SK-N-SH (cell line): ENCODE results near the gene HMX2. TPM values are rescaled to one million over a fixed set of nuclear protein-coding genes. Genes with fewer than 3 reads are reported as not detected.

Experiments
- CTCF ChIA-PET: fragments of 300-600, 350-600 bp; formaldehyde crosslinking; extraction: SDS; loops from one replicate; lab custom pipeline; 2021; lab: Yijun Ruan, JAX
- POLR2A ChIA-PET: fragments of 350-600 bp; sonication (Branson Sonifier 250); formaldehyde crosslinking; extraction: SDS; loops from one replicate; lab custom pipeline; 2020; ENCODE audit warnings: antibody characterized with exemption, inconsistent platforms; lab: Yijun Ruan, JAX
- DNase-seq: peaks from one replicate; pipeline ENCODE4 v3.0.0; 2012
- H2AFZ ChIP-seq: fragments of 200-600 bp; sonication (generic); 2 replicates; pipeline ENCODE4 v1.8.1; 2016; ENCODE audit warnings: antibody characterized with exemption, mild to moderate bottlenecking, low read depth
- H3F3A ChIP-seq: fragments of 200-600 bp; sonication (generic); replicated peaks from 2 replicates; pipeline ENCODE3; 2016; ENCODE audit warnings: antibody characterized with exemption, mild to moderate bottlenecking; ENCODE audit not compliant: insufficient read depth
- H3K27ac ChIP-seq, 2 experiments: fragments of 200-500 bp in 1 of 2; fragments of 200-600 bp in 1 of 2; sonication (Bioruptor generic) in 1 of 2; sonication (generic), shearing (Covaris generic) in 1 of 2; 2 replicates each; pipeline versions ENCODE4 v1.5.1 to v1.6.1; 2014 to 2016; ENCODE audit warnings: low read depth in 2 of 2, inconsistent platforms in 1 of 2, low read length in 1 of 2, mild to moderate bottlenecking in 1 of 2, mixed read lengths in 1 of 2
- H3K27me3 ChIP-seq: fragments of 200-600 bp; sonication (generic), shearing (Covaris generic); 2 replicates; pipeline ENCODE4 v1.6.1; 2016; ENCODE audit warnings: mixed run types; ENCODE audit not compliant: insufficient read depth
- H3K36me3 ChIP-seq, 2 experiments: fragments of 200-500 bp in 1 of 2; fragments of 200-600 bp in 1 of 2; sonication (Bioruptor generic) in 1 of 2; sonication (generic) in 1 of 2; replicated peaks in 1 of 2; 2 replicates each; pipeline versions ENCODE3 to v1.5.1; 2014 to 2016; ENCODE audit warnings: low read length in 1 of 2, mild to moderate bottlenecking in 1 of 2; ENCODE audit not compliant: insufficient read depth in 2 of 2, control insufficient read depth in 1 of 2
- H3K4me1 ChIP-seq, 2 experiments: fragments of 200-500 bp in 1 of 2; fragments of 200-600 bp in 1 of 2; sonication (Bioruptor generic) in 1 of 2; sonication (generic), shearing (Covaris generic) in 1 of 2; 2 replicates each; pipeline versions ENCODE4 v1.5.1 to v1.6.1; 2014 to 2016; ENCODE audit warnings: low read depth in 1 of 2, low read length in 1 of 2, mixed run types in 1 of 2; ENCODE audit not compliant: insufficient read depth in 2 of 2, control insufficient read depth in 1 of 2
- H3K4me2 ChIP-seq: fragments of 200-600 bp; sonication (generic), shearing (Covaris generic); 2 replicates; pipeline ENCODE4 v1.6.1; 2017; ENCODE audit warnings: mixed run types
- H3K4me3 ChIP-seq, 2 experiments: fragments of 200-500 bp in 1 of 2; fragments of 200-600 bp in 1 of 2; sonication (Bioruptor generic) in 1 of 2; sonication (generic), shearing (Covaris generic) in 1 of 2; 2 replicates each; pipeline versions ENCODE4 v1.5.1 to v1.8.1; 2014 to 2016; ENCODE audit warnings: low read depth in 2 of 2, inconsistent platforms in 1 of 2, low read length in 1 of 2, mild to moderate bottlenecking in 1 of 2, mixed read lengths in 1 of 2, moderate library complexity in 1 of 2
- H3K79me2 ChIP-seq: fragments of 200-600 bp; sonication (generic); 2 replicates; pipeline ENCODE4 v1.8.1; 2017; ENCODE audit warnings: mild to moderate bottlenecking; ENCODE audit not compliant: insufficient read depth
- H3K9ac ChIP-seq: fragments of 200-600 bp; sonication (generic); 2 replicates; pipeline ENCODE4 v1.6.1; 2017; ENCODE audit warnings: mixed run types
- H3K9me2 ChIP-seq: fragments of 200-600 bp; sonication (generic); 2 replicates; pipeline ENCODE4 v1.6.1; 2017; ENCODE audit warnings: mixed run types
- H3K9me3 ChIP-seq: fragments of 200-600 bp; sonication (generic); 2 replicates; pipeline ENCODE4 v1.6.1; 2017; ENCODE audit warnings: mixed run types, mild to moderate bottlenecking, moderate library complexity
- H4K20me1 ChIP-seq: fragments of 200-600 bp; sonication (generic); 2 replicates; pipeline ENCODE4 v1.6.1; 2017; ENCODE audit warnings: mild to moderate bottlenecking, mixed run types; ENCODE audit not compliant: insufficient read depth
- CHD2 ChIP-seq: fragments of 150-350 bp; IDR thresholded peaks from 2 replicates; pipeline ENCODE4 v1.6.1; 2018; ENCODE audit warnings: low read length; ENCODE audit not compliant: partially characterized antibody
- ELF1 ChIP-seq: IDR thresholded peaks from 2 replicates; pipeline ENCODE4 v1.4.0; 2012
- EP300 ChIP-seq, 2 experiments: IDR thresholded peaks; 2 replicates each; pipeline versions ENCODE4 v1.4.0 to v1.6.1; 2012; ENCODE audit warnings: borderline replicate concordance in 1 of 2, low read depth in 1 of 2, low read length in 1 of 2
- FOXM1 ChIP-seq: IDR thresholded peaks from 2 replicates; pipeline ENCODE4 v1.4.0; 2012; ENCODE audit warnings: low read depth, mild to moderate bottlenecking
- GABPA ChIP-seq: IDR thresholded peaks from 2 replicates; pipeline ENCODE4 v1.4.0; 2012; ENCODE audit warnings: low read depth, mild to moderate bottlenecking
- IRF3 ChIP-seq: fragments of 150-350 bp; IDR thresholded peaks from 2 replicates; pipeline ENCODE4 v1.6.1; 2016; ENCODE audit warnings: mild to moderate bottlenecking, low read depth, low read length
- MAX ChIP-seq: IDR thresholded peaks from 2 replicates; pipeline ENCODE4 v1.4.0; 2012; ENCODE audit warnings: low read depth
- MEF2A ChIP-seq: IDR thresholded peaks from 2 replicates; pipeline ENCODE4 v1.4.0; 2012; ENCODE audit warnings: low read depth, borderline replicate concordance
- MXI1 ChIP-seq: IDR thresholded peaks from 2 replicates; pipeline ENCODE4 v1.6.1; 2012; ENCODE audit warnings: mild to moderate bottlenecking, low read depth, low read length, improper control_type of control experiment
- POLR2AphosphoS5 ChIP-seq: IDR thresholded peaks from 2 replicates; pipeline ENCODE4 v1.6.1; 2012; ENCODE audit warnings: low read depth, low read length
- TAF1 ChIP-seq: IDR thresholded peaks from 2 replicates; pipeline ENCODE4 v1.6.1; 2012; ENCODE audit warnings: low read depth, mild to moderate bottlenecking, low read length, moderate library complexity, borderline replicate concordance
- TCF12 ChIP-seq: IDR thresholded peaks from 2 replicates; pipeline ENCODE4 v1.4.0; 2012
- TEAD4 ChIP-seq: IDR thresholded peaks from 2 replicates; pipeline ENCODE4 v1.4.0; 2012; ENCODE audit warnings: mild to moderate bottlenecking, borderline replicate concordance; ENCODE audit not compliant: insufficient read depth
- USF2 ChIP-seq: fragments of 150-350 bp; IDR thresholded peaks from 2 replicates; pipeline ENCODE4 v1.6.1; 2017; ENCODE audit warnings: antibody characterized with exemption, low read length, low read depth, borderline replicate concordance
- YY1 ChIP-seq: IDR thresholded peaks from 2 replicates; pipeline ENCODE4 v1.4.0; 2012; ENCODE audit warnings: low read depth, mild to moderate bottlenecking
- ZBTB33 ChIP-seq: IDR thresholded peaks from 2 replicates; pipeline ENCODE4 v1.4.0; 2012; ENCODE audit warnings: low read depth, borderline replicate concordance
- WGBS: methylation state at CpG from one replicate; pipeline ENCODE4 v1.1.6; 2017; ENCODE audit warnings: low lambda C conversion rate; 5-methylcytosine and 5-hydroxymethylcytosine counted together
- polyA plus RNA-seq, 3 experiments: library from polyadenylated mRNA; depleted of rRNA; stranded (reverse); fragments of >200 nt; gene quantifications; 2 replicates each; pipeline ENCODE4 v1.2.3, GENCODE V29; 2012
- TF ChIP-seq, protein P1 (sequence below): IDR thresholded peaks from 2 replicates; pipeline ENCODE4; 2012
- TF ChIP-seq, protein P2 (sequence below): IDR thresholded peaks from 2 replicates; pipeline ENCODE4 v1.4.0; 2012; ENCODE audit warnings: low read depth, borderline replicate concordance

HMX2 gene
- polyA plus RNA-seq, 1 of the 3 experiments (the other 2 are of a cell fraction), result not detected

DNA sequence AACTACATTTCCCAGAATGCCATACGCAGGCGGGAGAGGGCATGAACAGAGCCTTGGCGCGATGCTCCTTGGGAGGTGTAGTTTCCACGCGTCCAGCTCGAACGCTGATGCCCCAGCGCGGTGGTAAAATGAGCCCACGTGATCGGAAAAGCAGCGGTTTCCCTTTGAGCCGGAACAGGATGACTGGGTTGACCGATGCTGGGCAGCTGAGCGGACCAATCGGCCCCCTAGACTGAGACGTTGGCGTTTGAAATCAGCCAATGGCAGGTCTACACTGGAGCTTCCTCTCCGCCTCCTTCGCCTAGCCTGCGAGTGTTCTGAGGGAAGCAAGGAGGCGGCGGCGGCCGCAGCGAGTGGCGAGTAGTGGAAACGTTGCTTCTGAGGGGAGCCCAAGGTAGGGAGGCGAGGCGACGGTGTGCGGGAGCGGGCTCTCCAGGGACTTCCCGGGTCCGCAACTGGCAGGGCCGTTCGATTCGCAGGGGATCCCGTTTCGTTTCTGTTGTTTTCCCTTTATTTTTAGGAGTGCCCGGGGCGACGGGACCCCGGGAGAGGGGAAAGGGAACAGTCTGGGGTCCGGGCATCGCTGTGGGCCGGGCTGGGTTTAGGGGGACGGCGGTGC, 6.3 kb downstream of the HMX2 start, which contains the start of gene BUB3:
BUB3 (plus strand) TSS at position 311 of the 619 bp plus-strand sequence. CDS start 516 bp downstream, outside the sequence.
- TF ChIP-seq, protein P1, sequence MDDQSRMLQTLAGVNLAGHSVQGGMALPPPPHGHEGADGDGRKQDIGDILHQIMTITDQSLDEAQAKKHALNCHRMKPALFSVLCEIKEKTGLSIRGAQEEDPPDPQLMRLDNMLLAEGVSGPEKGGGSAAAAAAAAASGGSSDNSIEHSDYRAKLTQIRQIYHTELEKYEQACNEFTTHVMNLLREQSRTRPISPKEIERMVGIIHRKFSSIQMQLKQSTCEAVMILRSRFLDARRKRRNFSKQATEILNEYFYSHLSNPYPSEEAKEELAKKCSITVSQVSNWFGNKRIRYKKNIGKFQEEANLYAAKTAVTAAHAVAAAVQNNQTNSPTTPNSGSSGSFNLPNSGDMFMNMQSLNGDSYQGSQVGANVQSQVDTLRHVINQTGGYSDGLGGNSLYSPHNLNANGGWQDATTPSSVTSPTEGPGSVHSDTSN, result peak; percentile 100
- TF ChIP-seq TCF12, result peak; percentile 32; the same call in 1 of the 2 replicates
- TF ChIP-seq, protein P2, sequence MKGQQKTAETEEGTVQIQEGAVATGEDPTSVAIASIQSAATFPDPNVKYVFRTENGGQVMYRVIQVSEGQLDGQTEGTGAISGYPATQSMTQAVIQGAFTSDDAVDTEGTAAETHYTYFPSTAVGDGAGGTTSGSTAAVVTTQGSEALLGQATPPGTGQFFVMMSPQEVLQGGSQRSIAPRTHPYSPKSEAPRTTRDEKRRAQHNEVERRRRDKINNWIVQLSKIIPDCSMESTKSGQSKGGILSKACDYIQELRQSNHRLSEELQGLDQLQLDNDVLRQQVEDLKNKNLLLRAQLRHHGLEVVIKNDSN, result peak; percentile 99
- peak; percentile 47; the same call in 1 of the 2 replicates for TF ChIP-seq FOXM1
- peak; percentile 85; the same call in 1 of the 2 replicates for TF ChIP-seq TAF1
- TF ChIP-seq GABPA, result peak; percentile 98
- peak; percentile 65; the same call in 1 of the 2 replicates for TF ChIP-seq ZBTB33
- no peak for TF ChIP-seq MXI1
- peak; percentile 92 for TF ChIP-seq CHD2
- peak; percentile 87 for TF ChIP-seq ELF1
- TF ChIP-seq EP300 (IDR thresholded peaks at IDR 0.05; ENCODE audit: borderline replicate concordance in 1 of 2, low read depth in 1 of 2, low read length in 1 of 2), result no peak
- TF ChIP-seq USF2, result peak; percentile 86
- TF ChIP-seq MAX, result no peak
- peak; percentile 62; the same call in 1 of the 2 replicates for TF ChIP-seq YY1
- TF ChIP-seq TEAD4, result no peak
- TF ChIP-seq POLR2AphosphoS5, result peak; percentile 97
- TF ChIP-seq IRF3, result peak; percentile 65
- no peak for TF ChIP-seq MEF2A
- ChIA-PET CTCF (interaction anchor here (0.8 to 2.1 kb wide), 4 partner anchors 10 to 226 kb away, joined by 3 to 7 read pairs (median 4); no protein-coding TSS in a partner anchor), POLR2A (interaction anchor here (1.1 to 1.3 kb wide), 2 partner anchors 10 to 11 kb away, joined by 4 to 7 read pairs; no protein-coding TSS in a partner anchor)
- peaks cover 15% of the 10 kb centered on the region for H3F3A ChIP-seq
- peak within 1 kb of the TSS; percentile 90 for H2AFZ ChIP-seq
- peaks cover 48% of the 10 kb centered on the region for H3K79me2 ChIP-seq
- no peaks in the 10 kb centered on the region for H3K9me3 ChIP-seq
- peaks cover 35 to 37% of the 10 kb centered on the region in 2 experiments for H3K36me3 ChIP-seq
- 0% methylated on average over 17 of the region's 50 CpGs for WGBS
- no peaks in the 10 kb centered on the region for H3K9me2 ChIP-seq
- DNase-seq, result peak; percentile 97
- H3K9ac ChIP-seq, result peak within 1 kb of the TSS; percentile 93
- peak within 1 kb of the TSS; percentile 81 to 89 for H3K27ac ChIP-seq
- H3K4me3 ChIP-seq, result peak within 1 kb of the TSS; percentile 85 to 90
- H4K20me1 ChIP-seq, result peaks cover 43% of the 10 kb centered on the region
- peaks cover 28% of the 10 kb centered on the region in 2 experiments; a peak in 3 of 4 replicates for H3K4me1 ChIP-seq
- H3K27me3 ChIP-seq, result peaks cover 35% of the 10 kb centered on the region
- peak within 1 kb of the TSS; percentile 80 for H3K4me2 ChIP-seq
